ENCODE results near the gene PPA2. TPM values are rescaled to one million over a fixed set of nuclear protein-coding genes. Genes with fewer than 3 reads are reported as not detected.

The PPA2 gene
- total RNA-seq, 1 experiment from 2014 or later, result 86.6 TPM

GRCh38 chr4:105356194-105356593, 117.7 kb downstream of the PPA2 start:
- no peaks in the 10 kb centered on the region for H3K27me3 Mint-ChIP-seq (ENCODE audit: unreplicated experiment)
- DNase-seq, result no peak
- no TSS peak for BruUV-seq (replicated peaks)
- TF ChIP-seq CTCF (IDR thresholded peaks at IDR 0.05; ENCODE audit: unreplicated experiment), result no peak
- no peaks in the 10 kb centered on the region for H3K36me3 Mint-ChIP-seq (ENCODE audit: insufficient read depth, unreplicated experiment)
- no peaks in the 10 kb centered on the region for H3K4me1 Mint-ChIP-seq (ENCODE audit: low read depth, unreplicated experiment)
- CTCF ChIA-PET, result no interaction called here
- H3K9me3 Mint-ChIP-seq (ENCODE audit: low read depth, unreplicated experiment), result no peaks in the 10 kb centered on the region
- H3K27ac Mint-ChIP-seq (ENCODE audit: unreplicated experiment), result no peak overlapping the region
- no peak overlapping the region for H3K4me3 Mint-ChIP-seq (ENCODE audit: low read depth, unreplicated experiment)
- intact Hi-C loops (cut with micrococcal nuclease; ENCODE audit: unreplicated experiment), result no loop called here

GRCh38 chr4:105352826-105353225, 121.0 kb downstream of the PPA2 start:
- Mint-ChIP-seq H3K36me3 (ENCODE audit: insufficient read depth, unreplicated experiment) (no peaks in the 10 kb centered on the region), H3K9me3 (ENCODE audit: low read depth, unreplicated experiment) (no peaks in the 10 kb centered on the region), H3K27me3 (ENCODE audit: unreplicated experiment) (no peaks in the 10 kb centered on the region), H3K4me3 (ENCODE audit: low read depth, unreplicated experiment) (no peak overlapping the region), H3K27ac (ENCODE audit: unreplicated experiment) (no peak overlapping the region), H3K4me1 (ENCODE audit: low read depth, unreplicated experiment) (no peaks in the 10 kb centered on the region)
- BruUV-seq (replicated peaks), result no TSS peak
- CTCF ChIA-PET, result no interaction called here
- no peak for TF ChIP-seq CTCF (IDR thresholded peaks at IDR 0.05; ENCODE audit: unreplicated experiment)
- intact Hi-C loops (cut with micrococcal nuclease; ENCODE audit: unreplicated experiment), result no loop called here
- no peak for DNase-seq

GRCh38 chr4:105351861-105352260, 122.0 kb downstream of the PPA2 start:
- intact Hi-C loops (cut with micrococcal nuclease; ENCODE audit: unreplicated experiment), result no loop called here
- Mint-ChIP-seq H3K27ac (ENCODE audit: unreplicated experiment) (no peak overlapping the region), H3K9me3 (ENCODE audit: low read depth, unreplicated experiment) (no peaks in the 10 kb centered on the region), H3K4me3 (ENCODE audit: low read depth, unreplicated experiment) (no peak overlapping the region), H3K4me1 (ENCODE audit: low read depth, unreplicated experiment) (no peaks in the 10 kb centered on the region), H3K27me3 (ENCODE audit: unreplicated experiment) (no peaks in the 10 kb centered on the region), H3K36me3 (ENCODE audit: insufficient read depth, unreplicated experiment) (no peaks in the 10 kb centered on the region)
- DNase-seq, result no peak
- no TSS peak for BruUV-seq (replicated peaks)
- no peak for TF ChIP-seq CTCF (IDR thresholded peaks at IDR 0.05; ENCODE audit: unreplicated experiment)
- CTCF ChIA-PET, result no interaction called here

GRCh38 chr4:105350859-105351490, 122.9 kb downstream of the PPA2 start:
- intact Hi-C loops (cut with micrococcal nuclease; ENCODE audit: unreplicated experiment), result no loop called here
- no peak for TF ChIP-seq CTCF (IDR thresholded peaks at IDR 0.05; ENCODE audit: unreplicated experiment)
- no peak for DNase-seq
- no peaks in the 10 kb centered on the region for H3K36me3 Mint-ChIP-seq (ENCODE audit: insufficient read depth, unreplicated experiment)
- H3K4me3 Mint-ChIP-seq (ENCODE audit: low read depth, unreplicated experiment), result no peak overlapping the region
- no peaks in the 10 kb centered on the region for H3K4me1 Mint-ChIP-seq (ENCODE audit: low read depth, unreplicated experiment)
- no peak overlapping the region for H3K27ac Mint-ChIP-seq (ENCODE audit: unreplicated experiment)
- H3K9me3 Mint-ChIP-seq (ENCODE audit: low read depth, unreplicated experiment), result no peaks in the 10 kb centered on the region
- no peaks in the 10 kb centered on the region for H3K27me3 Mint-ChIP-seq (ENCODE audit: unreplicated experiment)
- CTCF ChIA-PET, result interaction anchor here (0.7 kb wide), 1 partner anchor 505 kb away, joined by 3 read pairs; no protein-coding TSS in a partner anchor
- BruUV-seq (replicated peaks), result no TSS peak

Data from Calu3 (cell line).